Pons (tissue), 1 donor: ENCODE data around the gene HBG2.
"Not testable (repeated sequence)": the region's sequence is repeated elsewhere in the genome, so short reads cannot be mapped to it uniquely, and the experiment has no call there.

Source experiments
- DNase-seq: peaks from one replicate; pipeline ENCODE4 v3.0.0-alpha.2; 2016; ENCODE audit warnings: low spot score

Gene HBG2

DNA sequence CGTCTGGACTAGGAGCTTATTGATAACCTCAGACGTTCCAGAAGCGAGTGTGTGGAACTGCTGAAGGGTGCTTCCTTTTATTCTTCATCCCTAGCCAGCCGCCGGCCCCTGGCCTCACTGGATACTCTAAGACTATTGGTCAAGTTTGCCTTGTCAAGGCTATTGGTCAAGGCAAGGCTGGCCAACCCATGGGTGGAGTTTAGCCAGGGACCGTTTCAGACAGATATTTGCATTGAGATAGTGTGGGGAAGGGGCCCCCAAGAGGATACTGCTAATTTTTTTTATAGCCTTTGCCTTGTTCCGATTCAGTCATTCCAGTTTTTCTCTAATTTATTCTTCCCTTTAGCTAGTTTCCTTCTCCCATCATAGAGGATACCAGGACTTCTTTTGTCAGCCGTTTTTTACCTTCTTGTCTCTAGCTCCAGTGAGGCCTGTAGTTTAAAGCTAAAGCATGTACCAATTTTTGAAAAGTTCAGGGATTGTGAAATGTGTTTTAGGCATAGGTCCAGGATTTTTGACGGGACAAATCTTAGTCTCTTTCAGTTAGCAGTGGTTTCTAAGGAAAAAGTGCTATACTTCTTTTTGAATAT is 4.7 kb downstream of the HBG2 start, which contains the start of gene HBG1:
HBG1 (minus strand) TSS at position 51 of the 590 bp plus-strand sequence. CDS start 53 bp downstream, outside the sequence.
- DNase-seq: not testable (repeated sequence)

DNA sequence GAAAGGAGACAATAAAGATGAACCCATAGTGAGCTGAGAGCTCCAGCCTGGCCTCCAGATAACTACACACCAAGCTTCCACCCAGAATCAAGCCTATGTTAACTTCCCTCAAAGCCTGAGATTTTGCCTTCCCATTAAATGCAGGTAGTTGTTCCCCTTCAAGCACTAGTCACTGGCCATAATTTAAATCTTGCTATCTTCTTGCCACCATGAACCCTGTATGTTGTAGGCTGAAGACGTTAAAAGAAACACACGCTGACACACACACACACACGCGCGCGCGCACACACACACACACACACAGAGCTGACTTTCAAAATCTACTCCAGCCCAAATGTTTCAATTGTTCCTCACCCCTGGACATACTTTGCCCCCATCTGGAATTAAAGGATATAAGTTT is 6.1 kb downstream of the HBG2 start:
- DNase-seq: not testable (repeated sequence)

DNA sequence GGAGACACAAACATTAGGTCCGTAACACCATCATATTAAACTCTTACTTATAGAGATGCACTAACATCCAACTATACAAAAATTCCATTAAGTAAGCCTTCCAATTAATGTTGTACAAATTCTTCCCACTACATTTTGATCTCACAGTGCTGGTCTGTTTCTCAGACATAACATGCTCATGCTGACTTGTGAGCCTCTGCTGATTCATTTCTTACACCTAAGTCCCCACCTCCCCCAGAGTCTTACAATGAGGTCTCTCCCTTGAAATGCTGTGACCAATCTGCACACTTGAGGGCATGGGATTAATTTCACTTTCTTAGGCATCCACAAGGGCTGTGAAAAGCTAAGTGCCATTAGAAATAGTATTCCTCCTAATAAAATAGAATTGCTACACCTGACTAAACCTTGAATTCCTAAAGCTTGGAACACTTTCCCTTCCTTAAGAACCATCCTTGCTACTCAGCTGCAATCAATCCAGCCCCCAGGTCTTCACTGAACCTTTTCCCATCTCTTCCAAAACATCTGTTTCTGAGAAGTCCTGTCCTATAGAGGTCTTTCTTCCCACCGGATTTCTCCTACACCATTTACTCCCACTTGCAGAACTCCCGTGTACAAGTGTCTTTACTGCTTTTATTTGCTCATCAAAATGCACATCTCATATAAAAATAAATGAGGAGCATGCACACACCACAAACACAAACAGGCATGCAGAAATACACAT is 6.9 kb downstream of the HBG2 start:
- DNase-seq: no peak

DNA sequence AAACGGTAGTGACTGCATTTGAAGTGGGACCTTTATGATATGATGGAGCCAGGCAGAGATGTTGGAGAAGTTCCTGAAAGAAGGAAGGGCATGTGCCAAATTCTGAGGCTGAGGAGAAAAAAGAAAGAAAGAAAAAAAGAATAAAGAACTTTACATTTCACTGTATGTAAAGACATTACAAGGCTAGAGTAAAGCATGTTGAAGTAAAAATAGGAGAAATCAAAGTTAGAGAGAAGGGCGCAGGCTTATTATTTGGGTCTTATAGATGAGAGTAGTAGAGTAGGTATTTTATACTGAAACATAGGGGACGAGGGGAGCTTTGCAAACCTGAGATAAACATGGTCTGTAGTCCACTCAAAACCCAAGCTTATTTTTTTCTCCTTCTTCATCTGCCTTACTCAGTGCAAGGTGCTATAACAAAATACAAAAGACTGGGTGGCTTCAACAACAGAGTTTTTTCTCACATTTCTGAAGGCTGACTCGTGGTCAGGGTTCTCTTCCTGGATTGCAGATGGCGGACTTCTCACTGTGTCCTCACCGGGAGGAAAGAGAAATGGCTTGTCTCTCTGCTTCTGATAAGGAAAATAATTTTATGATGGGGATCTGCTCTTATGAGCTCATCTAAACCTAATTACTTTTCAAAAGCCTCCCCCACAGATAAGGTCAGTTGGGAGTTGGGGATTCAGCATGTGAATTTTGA is 7.7 kb downstream of the HBG2 start:
- DNase-seq: no peak

DNA sequence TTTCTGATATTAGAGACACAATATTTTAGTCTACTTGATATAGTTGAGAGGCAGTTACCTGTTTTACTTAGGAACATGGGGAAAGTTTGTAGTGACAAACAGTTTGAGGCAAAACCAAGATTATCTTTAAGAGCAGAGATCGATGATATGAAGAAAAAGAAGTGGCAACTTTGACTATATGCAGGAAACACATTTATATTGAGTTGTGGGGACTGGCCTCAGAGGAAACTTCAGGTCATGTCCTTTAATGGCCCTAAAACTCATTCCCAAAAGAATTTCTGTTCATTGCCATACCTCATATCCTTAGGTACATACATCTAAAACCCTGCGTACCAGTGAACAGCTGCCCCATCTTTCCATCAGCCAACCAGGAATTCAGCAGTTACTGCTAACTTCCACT is 9.4 kb downstream of the HBG2 start:
- DNase-seq: no peak

DNA sequence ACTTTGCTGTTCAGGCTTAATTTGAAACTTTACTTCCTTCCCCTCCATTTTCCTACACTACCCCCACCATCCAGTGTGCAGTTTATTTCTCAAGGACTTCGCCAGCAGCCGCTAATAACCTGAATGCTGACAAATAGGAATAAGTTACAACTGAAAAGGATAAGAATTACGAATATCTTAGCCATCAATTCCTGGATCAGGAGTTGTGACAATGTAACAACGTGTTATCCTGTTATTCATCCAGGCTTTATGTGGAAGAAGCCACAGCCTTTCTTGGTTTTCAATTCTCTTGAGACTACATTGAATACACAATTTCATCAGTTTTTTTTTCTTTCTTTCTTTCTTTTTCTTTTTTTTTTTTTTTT is 10.8 kb downstream of the HBG2 start:
- no peak for DNase-seq

DNA sequence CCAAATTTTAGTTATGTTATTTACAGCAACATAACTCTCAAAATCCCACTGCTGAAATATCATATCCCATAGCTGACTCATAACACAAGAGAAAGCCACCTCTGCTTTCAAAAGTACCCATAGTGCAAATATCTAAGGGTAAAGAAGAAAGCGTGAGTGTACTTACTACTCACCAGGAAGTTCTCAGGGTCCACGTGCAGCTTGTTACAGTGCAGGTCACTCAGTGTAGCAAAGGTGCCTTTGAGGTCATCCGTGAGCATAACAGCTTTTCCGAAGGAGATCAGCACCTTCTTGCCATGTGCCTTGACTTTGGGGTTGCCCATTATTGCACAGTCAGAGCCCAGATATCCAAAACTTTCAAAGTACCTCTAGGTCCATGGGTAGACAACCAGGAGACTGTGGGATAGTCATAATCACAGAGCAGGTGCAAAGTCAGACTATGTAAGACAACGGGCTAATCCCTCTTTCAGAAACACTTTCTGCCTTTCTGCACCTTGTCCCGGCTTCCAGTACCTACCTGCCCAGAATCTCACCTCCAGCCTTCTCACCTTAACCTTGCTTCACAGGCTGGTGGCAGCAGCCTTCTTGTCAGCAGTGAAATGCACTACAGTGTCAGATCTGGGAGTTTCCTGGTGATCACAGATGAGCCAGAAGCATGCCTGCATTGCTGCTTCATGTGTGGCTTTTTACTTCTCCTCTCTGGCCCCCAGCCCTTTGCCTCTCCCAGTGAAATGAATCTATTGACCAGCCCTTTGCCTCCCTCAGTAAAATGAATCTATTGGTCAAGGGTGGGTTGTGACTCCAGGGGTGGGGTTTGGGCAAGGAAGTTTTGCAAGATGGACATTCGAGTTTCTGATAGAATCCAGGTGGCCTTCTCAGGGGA is 11.4 kb downstream of the HBG2 start:
- no peak for DNase-seq

DNA sequence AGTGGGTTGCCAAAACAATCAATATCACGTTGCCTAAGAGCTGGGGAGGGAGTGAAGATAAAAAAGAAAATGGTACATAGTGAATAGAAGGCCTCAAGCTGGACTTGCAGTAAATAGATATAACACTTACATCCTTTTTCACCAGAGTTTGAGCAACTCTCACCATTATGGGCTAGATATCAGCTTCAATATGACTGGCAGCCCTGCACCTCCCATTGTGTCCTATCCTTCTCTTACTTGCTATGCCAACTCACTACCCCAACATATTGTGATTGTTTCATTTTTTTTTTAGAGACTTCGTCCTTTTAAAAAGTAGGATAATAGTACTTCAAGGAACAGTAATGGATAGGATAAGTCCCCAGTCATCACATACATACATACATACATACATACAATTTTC is 12.4 kb downstream of the HBG2 start:
- DNase-seq: no peak

DNA sequence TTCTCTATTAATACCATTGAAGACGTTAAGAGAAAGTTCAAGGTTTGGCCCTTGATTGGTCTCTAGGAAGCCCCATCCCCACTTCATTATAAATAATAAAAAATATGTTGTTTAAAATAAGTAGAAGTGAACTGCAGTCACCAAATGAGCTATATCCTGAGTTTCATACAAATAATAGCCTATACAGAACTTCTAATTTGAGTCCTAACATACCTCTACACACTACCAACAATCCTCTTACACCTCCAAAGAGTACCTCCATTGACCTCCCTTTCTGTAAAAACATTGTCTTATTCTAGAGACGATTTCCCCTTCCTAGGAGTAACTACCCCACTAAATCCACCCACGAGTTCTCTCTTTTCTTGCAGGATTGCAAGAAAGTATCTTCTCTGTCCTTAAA is 13.1 kb downstream of the HBG2 start:
- no peak for DNase-seq

DNA sequence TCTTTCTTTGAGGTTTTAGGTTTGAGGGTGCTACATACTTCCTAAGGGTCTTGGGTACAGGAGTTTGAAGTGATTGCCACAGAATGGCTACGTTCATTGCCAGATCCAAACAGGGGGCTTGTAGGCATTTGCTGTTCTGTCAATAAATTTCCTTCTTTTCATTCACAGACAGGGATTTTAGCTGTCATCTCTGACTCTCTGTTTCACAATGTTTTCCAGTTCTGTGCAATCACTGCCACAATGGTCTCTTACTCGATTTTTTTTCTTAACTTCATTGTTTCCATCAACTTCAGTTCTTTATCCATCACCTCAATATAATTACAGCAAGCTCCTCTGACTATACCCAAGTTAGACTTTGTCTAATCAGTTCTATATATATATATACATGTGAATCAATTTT is 14.1 kb downstream of the HBG2 start:
- DNase-seq: no peak

DNA sequence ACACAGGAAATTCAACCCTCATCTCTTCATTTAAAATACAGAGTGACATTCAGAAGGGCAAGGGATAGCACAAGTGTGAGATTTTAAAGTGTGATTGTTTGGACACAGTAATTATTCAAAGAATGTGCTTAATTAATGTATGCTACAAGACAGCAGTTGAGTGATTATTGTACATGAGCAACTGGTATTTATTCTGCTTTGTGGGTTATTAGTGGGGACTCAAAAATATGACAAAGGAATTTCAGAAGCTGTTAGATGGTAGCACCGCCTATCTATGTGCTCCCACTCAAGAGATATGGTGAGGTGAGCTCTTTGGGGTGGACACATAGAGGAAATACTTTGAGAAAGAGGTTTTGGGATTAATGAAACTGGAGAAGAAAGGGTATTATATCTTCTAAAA is 14.5 kb downstream of the HBG2 start:
- no peak for DNase-seq

DNA sequence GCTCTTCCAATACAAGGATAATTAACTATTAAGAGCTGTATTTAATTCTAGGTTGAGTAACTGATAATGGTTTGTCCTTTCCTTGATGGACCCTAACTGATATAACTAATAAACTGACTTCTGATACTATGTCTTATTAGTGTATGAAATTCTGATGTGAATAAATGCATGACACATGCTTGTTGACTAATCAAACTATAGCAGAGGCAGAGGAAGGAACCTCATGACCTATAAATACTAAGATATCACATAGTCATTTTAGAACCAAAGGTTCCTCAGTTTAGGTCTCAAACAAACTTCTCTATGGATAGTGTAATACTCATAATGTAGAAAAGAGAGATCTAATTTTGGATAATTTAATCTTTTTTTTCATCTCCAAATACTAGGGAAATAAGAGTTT is 15.5 kb downstream of the HBG2 start:
- DNase-seq: no peak

DNA sequence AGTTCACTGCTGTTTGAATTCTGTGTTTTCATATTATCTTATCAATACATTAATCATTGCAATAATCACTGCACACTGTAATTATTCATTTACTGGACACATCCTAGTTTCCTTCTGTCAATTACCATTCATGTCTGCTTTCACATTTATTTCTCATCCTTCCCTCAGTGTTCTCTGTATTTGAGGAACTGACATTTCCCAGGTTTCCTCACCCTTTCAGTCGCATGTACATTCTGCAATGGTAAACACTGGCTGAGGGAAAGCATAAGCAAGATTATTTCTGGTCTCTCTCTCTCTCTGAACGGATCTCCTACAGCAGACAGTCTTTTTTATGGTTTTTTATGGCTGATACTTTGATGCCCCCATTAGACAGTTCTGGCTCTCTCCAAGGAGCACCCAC is 16.1 kb downstream of the HBG2 start:
- DNase-seq: no peak

DNA sequence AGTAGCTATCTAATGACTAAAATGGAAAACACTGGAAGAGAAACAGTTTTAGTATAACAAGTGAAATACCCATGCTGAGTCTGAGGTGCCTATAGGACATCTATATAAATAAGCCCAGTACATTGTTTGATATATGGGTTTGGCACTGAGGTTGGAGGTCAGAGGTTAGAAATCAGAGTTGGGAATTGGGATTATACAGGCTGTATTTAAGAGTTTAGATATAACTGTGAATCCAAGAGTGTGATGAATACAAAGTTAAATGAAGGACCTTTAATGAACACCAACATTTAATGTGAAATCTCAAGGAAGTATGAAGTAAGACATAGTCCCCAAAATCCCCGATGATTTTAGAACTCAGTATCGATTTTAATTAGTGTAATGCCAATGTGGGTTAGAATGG is 17.2 kb downstream of the HBG2 start:
- no peak for DNase-seq

DNA sequence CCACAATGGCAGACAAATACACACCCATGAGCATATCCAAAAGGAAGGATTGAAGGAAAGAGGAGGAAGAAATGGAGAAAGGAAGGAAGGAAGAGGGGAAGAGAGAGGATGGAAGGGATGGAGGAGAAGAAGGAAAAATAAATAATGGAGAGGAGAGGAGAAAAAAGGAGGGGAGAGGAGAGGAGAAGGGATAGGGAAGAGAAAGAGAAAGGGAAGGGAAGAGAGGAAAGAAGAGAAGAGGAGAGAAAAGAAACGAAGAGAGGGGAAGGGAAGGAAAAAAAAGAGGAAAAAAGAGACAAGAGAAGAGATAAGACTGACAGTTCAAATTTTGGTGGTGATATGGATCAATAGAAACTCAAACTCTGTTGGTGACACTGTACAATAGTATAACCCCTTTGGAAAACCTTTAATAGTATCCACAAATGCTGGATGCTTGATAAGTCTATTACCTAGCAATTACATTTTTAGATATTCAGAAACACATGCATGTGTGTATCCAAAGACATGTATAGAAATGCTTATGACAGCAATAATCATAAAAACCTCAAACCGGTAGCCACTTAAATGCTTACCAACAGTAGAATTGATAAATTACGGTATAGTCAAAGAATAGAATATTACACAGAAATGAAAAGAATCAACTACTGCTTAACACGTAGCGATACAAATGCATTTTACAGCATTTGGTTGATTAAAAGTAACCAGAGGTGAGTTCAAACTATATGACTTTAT is 19.1 kb downstream of the HBG2 start:
- DNase-seq: no peak

DNA sequence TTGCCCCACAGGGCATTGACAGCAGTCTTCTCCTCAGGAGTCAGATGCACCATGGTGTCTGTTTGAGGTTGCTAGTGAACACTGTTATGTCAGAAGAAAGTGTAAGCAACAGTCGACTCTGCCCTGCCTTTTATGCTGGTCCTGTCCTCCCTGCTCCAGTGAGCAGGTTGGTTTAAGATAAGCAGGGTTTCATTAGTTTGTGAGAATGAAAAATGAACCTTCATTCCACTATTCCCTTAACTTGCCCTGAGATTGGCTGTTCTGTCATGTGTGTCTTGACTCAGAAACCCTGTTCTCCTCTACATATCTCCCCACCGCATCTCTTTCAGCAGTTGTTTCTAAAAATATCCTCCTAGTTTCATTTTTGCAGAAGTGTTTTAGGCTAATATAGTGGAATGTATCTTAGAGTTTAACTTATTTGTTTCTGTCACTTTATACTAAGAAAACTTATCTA is 20.2 kb downstream of the HBG2 start, which contains the start of gene HBD:
HBD (minus strand) TSS at position 103 of the 454 bp plus-strand sequence; CDS start at position 53, 50 bp downstream.
- DNase-seq: no peak

DNA sequence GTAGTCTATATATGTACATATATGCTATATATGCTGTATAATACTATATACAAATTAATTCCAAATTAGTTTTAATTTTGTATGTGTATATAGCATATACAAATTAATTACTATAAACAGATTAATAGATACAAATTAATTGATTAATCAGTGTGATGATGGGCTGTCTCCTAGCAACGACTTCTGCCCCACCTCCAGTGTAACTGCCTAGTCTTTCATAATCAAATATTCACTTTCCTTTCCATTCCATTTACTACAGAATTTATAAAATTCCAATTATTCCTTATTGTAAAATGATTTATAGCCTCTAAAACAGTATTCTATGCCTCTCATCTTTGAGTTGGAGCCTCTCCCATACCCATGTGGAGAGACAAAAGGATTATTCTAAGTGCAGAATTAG is 21.3 kb downstream of the HBG2 start:
- DNase-seq: no peak

DNA sequence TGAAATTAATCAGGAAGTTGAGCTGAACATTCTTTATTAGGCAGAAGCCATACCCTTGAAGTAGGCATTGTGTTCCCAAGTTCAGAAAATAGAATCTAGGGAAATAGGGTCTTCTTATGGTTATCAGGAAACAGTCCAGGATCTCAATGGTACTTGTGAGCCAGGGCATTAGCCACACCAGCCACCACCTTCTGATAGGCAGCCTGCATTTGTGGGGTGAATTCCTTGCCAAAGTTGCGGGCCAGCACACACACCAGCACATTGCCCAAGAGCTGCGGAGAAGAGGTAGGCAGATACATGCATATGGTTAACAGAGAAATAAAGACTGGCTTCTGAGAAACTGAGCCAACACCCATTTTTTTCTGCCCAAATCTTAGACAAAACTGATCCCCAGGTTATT is 21.8 kb downstream of the HBG2 start:
- no peak for DNase-seq

DNA sequence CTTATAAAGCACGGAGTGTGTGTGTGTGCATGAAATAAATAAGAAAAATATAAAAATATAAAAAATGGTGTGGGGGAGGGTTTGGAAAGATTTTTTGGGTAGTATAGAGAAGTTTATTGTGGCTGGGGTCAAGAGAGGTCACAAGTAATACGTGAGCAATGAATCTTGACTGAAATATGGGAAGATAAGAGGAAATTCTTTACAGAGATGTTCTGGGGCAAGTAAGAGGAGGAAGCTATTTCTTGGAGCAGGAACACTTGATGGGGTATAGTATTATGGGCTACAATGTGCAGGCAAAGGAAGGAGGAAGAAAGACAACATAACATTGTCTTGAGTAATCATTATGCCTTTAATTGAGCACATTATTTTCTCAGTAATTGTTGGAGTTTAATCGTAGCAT is 22.4 kb downstream of the HBG2 start:
- DNase-seq: no peak

DNA sequence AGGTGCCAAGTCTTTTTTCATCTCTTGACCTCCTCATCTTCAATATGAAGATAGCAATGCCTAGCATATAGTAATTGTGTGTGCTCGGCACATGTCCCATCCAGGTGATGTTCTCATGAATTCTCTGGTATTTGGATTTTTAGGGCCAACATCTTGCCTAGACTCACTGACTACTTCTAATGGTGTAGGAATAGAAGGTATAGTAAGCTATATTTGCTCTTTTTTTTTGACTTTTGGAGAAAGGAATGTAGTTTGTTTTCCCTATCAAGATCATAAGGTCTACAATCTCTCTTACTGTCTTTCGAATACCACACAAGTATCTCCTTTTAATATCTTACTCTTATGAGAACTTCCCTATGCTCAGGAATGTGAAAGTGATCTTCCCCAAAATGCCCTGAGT is 23.5 kb downstream of the HBG2 start:
- no peak for DNase-seq

DNA sequence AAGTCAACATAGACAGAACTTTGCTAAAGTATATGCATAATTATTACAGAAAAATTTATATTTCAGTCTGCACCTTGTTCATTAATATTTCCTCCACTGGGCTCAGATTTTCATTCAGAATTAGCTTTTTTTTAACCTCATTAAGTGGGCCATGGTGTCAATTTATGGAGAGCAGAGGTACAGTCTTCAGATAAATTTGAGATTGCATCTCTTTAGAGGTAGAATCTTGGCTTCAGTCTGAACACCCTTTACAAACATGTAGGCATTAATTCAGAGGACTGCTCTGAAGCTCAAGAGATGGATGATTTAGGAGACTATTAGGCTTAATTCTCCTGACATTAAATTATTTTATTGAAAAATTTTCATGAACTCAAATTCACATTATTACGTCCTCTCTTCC is 24.3 kb downstream of the HBG2 start:
- no peak for DNase-seq

DNA sequence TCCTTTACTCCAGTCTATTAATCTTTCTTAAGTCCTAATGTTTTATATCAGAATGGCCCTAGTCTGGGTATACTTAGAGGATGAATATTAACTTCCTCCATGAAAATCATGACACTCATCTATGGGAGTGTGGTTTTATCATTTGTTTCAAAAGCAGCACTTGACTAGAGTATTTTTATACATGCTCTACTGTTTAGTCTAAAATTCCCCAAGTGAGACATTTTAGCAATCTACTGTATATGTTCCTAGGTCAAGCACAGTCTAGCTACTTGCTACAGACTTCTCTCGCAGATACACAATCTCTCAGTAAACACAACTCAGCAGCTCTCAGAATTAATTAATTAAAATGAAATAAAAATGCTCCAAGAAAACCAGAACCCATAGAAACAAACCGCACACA is 24.8 kb downstream of the HBG2 start:
- no peak for DNase-seq
